K562 (cell line): ENCODE results near the gene QRFP.

Experiments
- ZNF586 ChIP-seq: fragments of 450-650 bp; formaldehyde crosslinking; conservative IDR thresholded peaks from 2 replicates; pipeline ENCODE4 v1.4.0; 2020; ENCODE audit warnings: mild to moderate bottlenecking, moderate library complexity
- TF ChIP-seq, protein P1 (sequence below), 3 experiments: IDR thresholded peaks in 2 of 3; conservative IDR thresholded peaks in 1 of 3; 2 replicates each; pipeline ENCODE4 v1.5.1; 2011 to 2012; ENCODE audit warnings: low read length in 3 of 3, mild to moderate bottlenecking in 3 of 3, control low read depth in 2 of 3, improper control_type of control experiment in 1 of 3, inconsistent platforms in 1 of 3, low read depth in 1 of 3, mixed read lengths in 1 of 3, moderate library complexity in 1 of 3; ENCODE audit not compliant: insufficient read depth in 2 of 3

GRCh38 chr9:130938184-130938651, 41.6 kb upstream of the QRFP start:
- no peak for TF ChIP-seq ZNF586 (CRISPR knock-in tag)
- TF ChIP-seq, protein P1, sequence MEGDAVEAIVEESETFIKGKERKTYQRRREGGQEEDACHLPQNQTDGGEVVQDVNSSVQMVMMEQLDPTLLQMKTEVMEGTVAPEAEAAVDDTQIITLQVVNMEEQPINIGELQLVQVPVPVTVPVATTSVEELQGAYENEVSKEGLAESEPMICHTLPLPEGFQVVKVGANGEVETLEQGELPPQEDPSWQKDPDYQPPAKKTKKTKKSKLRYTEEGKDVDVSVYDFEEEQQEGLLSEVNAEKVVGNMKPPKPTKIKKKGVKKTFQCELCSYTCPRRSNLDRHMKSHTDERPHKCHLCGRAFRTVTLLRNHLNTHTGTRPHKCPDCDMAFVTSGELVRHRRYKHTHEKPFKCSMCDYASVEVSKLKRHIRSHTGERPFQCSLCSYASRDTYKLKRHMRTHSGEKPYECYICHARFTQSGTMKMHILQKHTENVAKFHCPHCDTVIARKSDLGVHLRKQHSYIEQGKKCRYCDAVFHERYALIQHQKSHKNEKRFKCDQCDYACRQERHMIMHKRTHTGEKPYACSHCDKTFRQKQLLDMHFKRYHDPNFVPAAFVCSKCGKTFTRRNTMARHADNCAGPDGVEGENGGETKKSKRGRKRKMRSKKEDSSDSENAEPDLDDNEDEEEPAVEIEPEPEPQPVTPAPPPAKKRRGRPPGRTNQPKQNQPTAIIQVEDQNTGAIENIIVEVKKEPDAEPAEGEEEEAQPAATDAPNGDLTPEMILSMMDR (IDR thresholded peaks at IDR 0.05 in 2 of 3, conservative IDR thresholded peaks at IDR 0.05 in 1 of 3; ENCODE audit: insufficient read depth in 2 of 3, low read depth in 1 of 3, low read length in 3 of 3): no peak
